HepG2 (cell line): ENCODE data around the gene KIF23. TPM values are rescaled to one million over a fixed set of nuclear protein-coding genes. Genes with fewer than 3 reads are reported as not detected.

Experiments
- ASH2L ChIP-seq: fragments of 300-600, 200-600 bp; sonication (generic); IDR thresholded peaks from 2 replicates; pipeline ENCODE4 v1.7.0; 2017; ENCODE audit warnings: low read depth, mild to moderate bottlenecking, moderate library complexity, mixed read lengths, low read length; ENCODE audit not compliant: insufficient read length
- ATRX ChIP-seq: sonication (generic); formaldehyde crosslinking; IDR thresholded peaks from 2 replicates; pipeline ENCODE4 v1.4.0; 2020; ENCODE audit warnings: missing genetic modification reagents, borderline replicate concordance
- MIER2 ChIP-seq: IDR thresholded peaks from 2 replicates; pipeline ENCODE4 v1.6.1; 2016; ENCODE audit warnings: missing biosample characterization, missing genetic modification reagents
- ZFP62 ChIP-seq: sonication (generic); formaldehyde crosslinking; IDR thresholded peaks from 2 replicates; pipeline ENCODE4 v1.4.0; 2020; ENCODE audit warnings: missing genetic modification reagents
- ZNF136 ChIP-seq: sonication (generic); formaldehyde crosslinking; IDR thresholded peaks from 2 replicates; pipeline ENCODE4 v1.8.1; 2022; ENCODE audit warnings: low read depth, mild to moderate bottlenecking, moderate library complexity, missing genetic modification reagents
- ZNF430 ChIP-seq: sonication (generic); formaldehyde crosslinking; IDR thresholded peaks from 2 replicates; pipeline ENCODE4 v1.9.0; 2021; ENCODE audit warnings: mild to moderate bottlenecking, missing genetic modification reagents
- ZNF510 ChIP-seq: sonication (generic); formaldehyde crosslinking; IDR thresholded peaks from 2 replicates; pipeline ENCODE4 v1.4.0; 2020; ENCODE audit warnings: low read depth, mild to moderate bottlenecking, missing genetic modification reagents
- polyA plus RNA-seq, 8 experiments: library from polyadenylated mRNA; depleted of rRNA in 3 of 8; stranded (reverse) in 7 of 8; unstranded in 1 of 8; fragments of >200 nt; fragmentation: Illumina TruSeq in 4 of 8; extraction: Trizol in 4 of 8; gene quantifications; 2 replicates each; pipeline versions ENCODE4 v1.2.1 to v1.2.3, GENCODE V29; 2011 to 2016; ENCODE audit warnings: low read depth in 4 of 8, missing spikeins in 1 of 8, mixed read lengths in 1 of 8; ENCODE audit not compliant: insufficient read depth in 1 of 8
- total RNA-seq, 5 experiments: library from RNA; depleted of rRNA; stranded (reverse); fragments of >200 nt; fragmentation: Illumina TruSeq; extraction: Trizol; gene quantifications; 2 replicates each; pipeline ENCODE4 v1.2.3, GENCODE V29; 2016; ENCODE audit warnings: low read depth in 1 of 5
- TF ChIP-seq, protein P1 (sequence below): sonication (generic); formaldehyde crosslinking; IDR thresholded peaks from 2 replicates; pipeline ENCODE4 v1.4.0; 2020; ENCODE audit warnings: mild to moderate bottlenecking, missing genetic modification reagents
- TF ChIP-seq, protein P2 (sequence below): sonication (generic); formaldehyde crosslinking; IDR thresholded peaks from 2 replicates; pipeline ENCODE4 v1.4.0; 2020; ENCODE audit warnings: missing genetic modification reagents
- TF ChIP-seq, protein P3 (sequence below): sonication (generic); formaldehyde crosslinking; IDR thresholded peaks from 2 replicates; pipeline ENCODE4 v1.9.0; 2021; ENCODE audit warnings: missing genetic modification reagents, mild to moderate bottlenecking, borderline replicate concordance
- TF ChIP-seq, protein P4 (sequence below): sonication (generic); formaldehyde crosslinking; IDR thresholded peaks from 2 replicates; pipeline ENCODE4 v1.4.0; 2020; ENCODE audit warnings: missing genetic modification reagents, borderline replicate concordance

Gene KIF23
- total and polyA plus RNA-seq, 2 of the 13 experiments (the other 11 are each of a cell fraction or from before 2014, with no cell fraction given): 11.3 to 38.1 TPM

DNA sequence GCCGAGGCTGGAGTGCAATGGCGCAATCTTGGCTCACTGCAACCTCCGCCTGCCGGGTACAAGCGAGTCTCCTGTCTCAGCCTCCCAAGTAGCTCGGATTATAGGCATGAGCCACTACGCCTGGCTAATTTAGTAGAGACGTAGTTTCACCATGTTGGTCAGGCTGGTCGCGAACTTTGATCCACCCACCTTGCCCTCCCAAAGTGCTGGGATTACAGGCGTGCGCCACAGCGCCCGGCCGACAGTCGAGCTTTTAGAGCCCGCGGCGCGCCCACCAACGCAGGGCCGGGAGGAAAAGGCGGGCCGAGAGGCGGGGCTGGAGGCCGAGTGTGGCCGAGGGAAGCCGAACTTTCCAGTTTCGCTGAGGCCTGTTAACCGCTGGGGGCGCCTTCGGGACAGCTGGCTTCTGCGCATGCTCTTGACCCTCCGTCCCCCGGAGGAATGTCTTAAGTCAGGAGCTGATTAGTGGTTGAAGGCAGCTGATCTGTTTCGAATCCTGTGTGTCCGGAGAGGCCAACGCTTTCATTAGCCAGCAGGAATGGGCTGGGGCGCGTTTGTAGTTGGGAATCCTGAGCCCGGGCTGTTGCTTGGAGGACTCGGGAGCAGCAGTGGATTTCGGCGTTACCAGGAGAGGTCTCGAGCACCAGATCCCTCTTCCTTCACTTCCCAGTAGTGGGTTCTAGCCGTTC, 48.5 kb downstream of the KIF23 start (continued):
- TF ChIP-seq, protein P1, sequence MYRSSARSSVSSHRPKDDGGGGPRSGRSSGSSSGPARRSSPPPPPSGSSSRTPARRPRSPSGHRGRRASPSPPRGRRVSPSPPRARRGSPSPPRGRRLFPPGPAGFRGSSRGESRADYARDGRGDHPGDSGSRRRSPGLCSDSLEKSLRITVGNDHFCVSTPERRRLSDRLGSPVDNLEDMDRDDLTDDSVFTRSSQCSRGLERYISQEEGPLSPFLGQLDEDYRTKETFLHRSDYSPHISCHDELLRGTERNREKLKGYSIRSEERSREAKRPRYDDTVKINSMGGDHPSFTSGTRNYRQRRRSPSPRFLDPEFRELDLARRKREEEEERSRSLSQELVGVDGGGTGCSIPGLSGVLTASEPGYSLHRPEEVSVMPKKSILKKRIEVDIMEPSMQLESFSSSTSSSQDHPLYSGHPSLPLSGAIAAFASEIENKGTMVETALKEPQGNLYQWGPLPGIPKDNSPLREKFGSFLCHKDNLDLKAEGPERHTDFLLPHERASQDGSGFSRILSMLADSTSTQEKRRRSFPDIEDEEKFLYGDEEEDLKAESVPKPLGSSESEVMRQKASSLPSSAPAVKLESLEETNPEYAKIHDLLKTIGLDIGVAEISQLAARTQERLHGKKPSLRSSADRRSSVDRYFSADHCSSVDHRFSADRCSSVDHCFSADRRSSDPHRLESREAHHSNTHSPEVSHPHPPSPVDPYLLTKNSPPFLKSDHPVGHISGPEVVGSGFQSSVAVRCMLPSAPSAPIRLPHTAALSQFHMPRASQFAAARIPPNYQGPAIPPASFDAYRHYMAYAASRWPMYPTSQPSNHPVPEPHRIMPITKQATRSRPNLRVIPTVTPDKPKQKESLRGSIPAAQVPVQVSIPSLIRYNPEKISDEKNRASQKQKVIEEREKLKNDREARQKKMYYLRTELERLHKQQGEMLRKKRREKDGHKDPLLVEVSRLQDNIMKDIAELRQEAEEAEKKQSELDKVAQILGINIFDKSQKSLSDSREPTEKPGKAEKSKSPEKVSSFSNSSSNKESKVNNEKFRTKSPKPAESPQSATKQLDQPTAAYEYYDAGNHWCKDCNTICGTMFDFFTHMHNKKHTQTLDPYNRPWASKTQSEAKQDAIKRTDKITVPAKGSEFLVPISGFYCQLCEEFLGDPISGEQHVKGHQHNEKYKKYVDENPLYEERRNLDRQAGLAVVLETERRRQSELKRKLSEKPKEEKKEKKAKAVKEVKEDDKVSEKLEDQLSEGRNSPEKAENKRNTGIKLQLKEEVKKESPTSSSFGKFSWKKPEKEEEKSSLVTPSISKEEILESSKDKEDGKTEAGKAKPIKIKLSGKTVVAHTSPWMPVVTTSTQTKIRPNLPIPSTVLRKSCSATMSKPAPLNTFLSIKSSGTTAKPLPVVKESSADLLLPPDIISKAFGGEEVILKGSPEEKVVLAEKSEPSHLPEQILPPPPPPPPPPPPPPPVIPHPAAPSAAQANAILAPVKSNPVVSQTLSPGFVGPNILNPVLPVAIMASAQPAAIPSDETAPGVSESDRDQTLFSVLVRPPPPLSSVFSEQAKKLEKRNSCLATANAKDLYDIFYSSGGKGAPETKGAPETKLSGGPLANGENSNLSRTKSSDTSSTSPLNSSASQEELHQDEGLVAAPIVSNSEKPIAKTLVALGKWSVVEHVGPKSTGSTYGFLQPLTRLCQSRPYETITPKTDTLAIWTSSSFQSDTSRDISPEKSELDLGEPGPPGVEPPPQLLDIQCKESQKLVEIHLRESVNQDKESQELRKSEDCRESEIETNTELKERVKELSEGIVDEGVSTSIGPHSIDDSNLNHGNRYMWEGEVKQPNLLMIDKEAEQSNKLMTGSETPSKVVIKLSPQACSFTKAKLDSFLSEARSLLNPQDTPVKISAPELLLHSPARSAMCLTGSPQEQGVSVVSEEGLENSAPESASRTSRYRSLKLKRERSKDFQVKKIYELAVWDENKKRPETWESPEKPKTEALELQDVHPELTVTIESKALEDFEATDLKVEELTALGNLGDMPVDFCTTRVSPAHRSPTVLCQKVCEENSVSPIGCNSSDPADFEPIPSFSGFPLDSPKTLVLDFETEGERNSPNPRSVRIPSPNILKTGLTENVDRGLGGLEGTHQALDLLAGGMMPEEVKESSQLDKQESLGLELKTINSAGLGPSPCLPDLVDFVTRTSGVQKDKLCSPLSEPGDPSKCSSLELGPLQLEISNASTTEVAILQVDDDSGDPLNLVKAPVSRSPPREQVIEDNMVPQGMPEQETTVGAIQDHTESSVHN: no peak
- TF ChIP-seq, protein P2, sequence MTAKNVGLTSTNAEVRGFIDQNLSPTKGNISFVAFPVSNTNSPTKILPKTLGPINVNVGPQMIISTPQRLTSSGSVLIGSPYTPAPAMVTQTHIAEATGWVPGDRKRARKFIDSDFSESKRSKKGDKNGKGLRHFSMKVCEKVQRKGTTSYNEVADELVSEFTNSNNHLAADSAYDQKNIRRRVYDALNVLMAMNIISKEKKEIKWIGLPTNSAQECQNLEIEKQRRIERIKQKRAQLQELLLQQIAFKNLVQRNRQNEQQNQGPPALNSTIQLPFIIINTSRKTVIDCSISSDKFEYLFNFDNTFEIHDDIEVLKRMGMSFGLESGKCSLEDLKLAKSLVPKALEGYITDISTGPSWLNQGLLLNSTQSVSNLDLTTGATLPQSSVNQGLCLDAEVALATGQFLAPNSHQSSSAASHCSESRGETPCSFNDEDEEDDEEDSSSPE: peak; percentile 73
- TF ChIP-seq, protein P3, sequence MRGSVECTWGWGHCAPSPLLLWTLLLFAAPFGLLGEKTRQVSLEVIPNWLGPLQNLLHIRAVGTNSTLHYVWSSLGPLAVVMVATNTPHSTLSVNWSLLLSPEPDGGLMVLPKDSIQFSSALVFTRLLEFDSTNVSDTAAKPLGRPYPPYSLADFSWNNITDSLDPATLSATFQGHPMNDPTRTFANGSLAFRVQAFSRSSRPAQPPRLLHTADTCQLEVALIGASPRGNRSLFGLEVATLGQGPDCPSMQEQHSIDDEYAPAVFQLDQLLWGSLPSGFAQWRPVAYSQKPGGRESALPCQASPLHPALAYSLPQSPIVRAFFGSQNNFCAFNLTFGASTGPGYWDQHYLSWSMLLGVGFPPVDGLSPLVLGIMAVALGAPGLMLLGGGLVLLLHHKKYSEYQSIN: no peak
- TF ChIP-seq, protein P4, sequence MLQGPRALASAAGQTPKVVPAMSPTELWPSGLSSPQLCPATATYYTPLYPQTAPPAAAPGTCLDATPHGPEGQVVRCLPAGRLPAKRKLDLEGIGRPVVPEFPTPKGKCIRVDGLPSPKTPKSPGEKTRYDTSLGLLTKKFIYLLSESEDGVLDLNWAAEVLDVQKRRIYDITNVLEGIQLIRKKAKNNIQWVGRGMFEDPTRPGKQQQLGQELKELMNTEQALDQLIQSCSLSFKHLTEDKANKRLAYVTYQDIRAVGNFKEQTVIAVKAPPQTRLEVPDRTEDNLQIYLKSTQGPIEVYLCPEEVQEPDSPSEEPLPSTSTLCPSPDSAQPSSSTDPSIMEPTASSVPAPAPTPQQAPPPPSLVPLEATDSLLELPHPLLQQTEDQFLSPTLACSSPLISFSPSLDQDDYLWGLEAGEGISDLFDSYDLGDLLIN (CRISPR knock-in tag): 0 out of 2 replicates have a peak, but pooled peaks have one; percentile 27
- TF ChIP-seq ZNF510 (CRISPR knock-in tag) (no peak), ZFP62 (CRISPR knock-in tag) (no peak), MIER2 (no peak), ASH2L (peak; percentile 63), ZNF430 (0 out of 2 replicates have a peak, but pooled peaks have one; percentile 9), ATRX (CRISPR knock-in tag) (no peak), ZNF136 (CRISPR knock-in tag) (0 out of 2 replicates have a peak, but pooled peaks have one; percentile 76)
